Keratinocyte (primary cell): Measurements from ENCODE around the gene DKK2. TPM values are rescaled to one million over a fixed set of nuclear protein-coding genes. Genes with fewer than 3 reads are reported as not detected.

ENCODE experiments used
- DNase-seq: peaks from one replicate; pipeline ENCODE4 v3.0.0-alpha.2; 2011; ENCODE audit warnings: low read depth, missing footprints, low spot score
- FAIRE-seq: peaks from 2 replicates; lab custom pipeline; 2011; peaks lifted over from hg19 to GRCh38; lab: Jason Lieb, UNC
- H2AFZ ChIP-seq: 2 replicates; pipeline ENCODE4 v1.6.0; 2012; ENCODE audit warnings: low read length, control low read depth, inconsistent platforms; ENCODE audit not compliant: control insufficient read depth
- H3K27ac ChIP-seq: 2 replicates; pipeline ENCODE4 v1.5.1; 2011; ENCODE audit warnings: low read length; ENCODE audit not compliant: control insufficient read depth, insufficient read depth
- H3K27me3 ChIP-seq: 3 replicates; pipeline ENCODE4 v1.6.0; 2011; ENCODE audit warnings: low read length; ENCODE audit not compliant: control insufficient read depth, insufficient read depth; ENCODE audit errors: extremely low read depth
- H3K36me3 ChIP-seq, 2 experiments: 2 replicates in 1 of 2; 3 replicates in 1 of 2; pipeline ENCODE4 v1.5.1; 2011; ENCODE audit warnings: low read length in 2 of 2, mild to moderate bottlenecking in 1 of 2; ENCODE audit not compliant: control insufficient read depth in 2 of 2, insufficient read depth in 2 of 2; ENCODE audit errors: extremely low read depth in 1 of 2
- H3K4me1 ChIP-seq: 3 replicates; pipeline ENCODE4 v1.5.1; 2011; ENCODE audit warnings: low read length; ENCODE audit not compliant: control insufficient read depth, insufficient read depth; ENCODE audit errors: extremely low read depth
- H3K4me2 ChIP-seq: 3 replicates; pipeline ENCODE4 v1.6.0; 2011; ENCODE audit warnings: low read depth, low read length; ENCODE audit not compliant: control insufficient read depth, insufficient read depth; ENCODE audit errors: extremely low read depth
- H3K4me3 ChIP-seq, 3 experiments: fragments of 200-600 bp in 1 of 3; sonication (generic) in 1 of 3; 2 replicates in 2 of 3; 3 replicates in 1 of 3; pipeline ENCODE4 v1.5.1; 2011 to 2016; ENCODE audit warnings: low read length in 3 of 3, mild to moderate bottlenecking in 3 of 3, control low read depth in 2 of 3, inconsistent platforms in 1 of 3, low read depth in 1 of 3, mixed read lengths in 1 of 3, mixed run types in 1 of 3, moderate library complexity in 1 of 3; ENCODE audit not compliant: control insufficient read depth in 2 of 3, insufficient read depth in 2 of 3; ENCODE audit errors: extremely low read depth in 1 of 3
- H3K79me2 ChIP-seq: 2 replicates; pipeline ENCODE4 v1.6.0; 2012; ENCODE audit warnings: low read length; ENCODE audit not compliant: control insufficient read depth, insufficient read depth
- H3K9ac ChIP-seq: 3 replicates; pipeline ENCODE4 v1.6.0; 2011; ENCODE audit warnings: low read length; ENCODE audit not compliant: control insufficient read depth, insufficient read depth; ENCODE audit errors: extremely low read depth
- H3K9me1 ChIP-seq: 3 replicates; pipeline ENCODE4 v1.6.0; 2011; ENCODE audit warnings: low read length; ENCODE audit not compliant: control insufficient read depth, insufficient read depth; ENCODE audit errors: extremely low read depth
- H3K9me3 ChIP-seq: 2 replicates; pipeline ENCODE4 v1.5.1; 2012; ENCODE audit warnings: low read depth, low read length; ENCODE audit not compliant: control insufficient read depth
- H4K20me1 ChIP-seq: 3 replicates; pipeline ENCODE4 v1.6.0; 2011; ENCODE audit warnings: low read length; ENCODE audit not compliant: control insufficient read depth, insufficient read depth; ENCODE audit errors: extremely low read depth
- EZH2 ChIP-seq: IDR thresholded peaks from one replicate; pipeline ENCODE4 v1.6.1; 2012; ENCODE audit warnings: inconsistent platforms, mild to moderate bottlenecking, low read length, moderate library complexity
- dilution Hi-C: fragments of 300-500 bp; cut with MboI; formaldehyde crosslinking; loops from one replicate; pipeline ENCODE4 v1.7.0; 2020; ENCODE audit warnings: low sequenced_read_pairs; ENCODE audit not compliant: extremely low pct_ligation_motif_present
- polyA plus RNA-seq, 5 experiments: library from polyadenylated mRNA; depleted of rRNA in 3 of 5; stranded (reverse) in 3 of 5; stranded (forward) in 1 of 5; unstranded in 1 of 5; fragments of >200 nt; gene quantifications; 1 replicate in 1 of 5; 2 replicates in 3 of 5; 3 replicates in 1 of 5; pipeline versions ENCODE4 v1.2.1 to v1.2.3, GENCODE V29; 2011 to 2012; ENCODE audit warnings: missing spikeins in 2 of 5, low read depth in 1 of 5, low replicate concordance in 1 of 5
- TF ChIP-seq, protein P1 (sequence below), 3 experiments: IDR thresholded peaks in 1 of 3; conservative IDR thresholded peaks in 1 of 3; optimal IDR thresholded peaks in 1 of 3; 2 replicates in 2 of 3; 3 replicates in 1 of 3; pipeline versions ENCODE3 to v1.5.1; 2011; ENCODE audit warnings: low read length in 3 of 3, mild to moderate bottlenecking in 3 of 3, moderate library complexity in 2 of 3, control low read depth in 1 of 3, inconsistent platforms in 1 of 3; ENCODE audit not compliant: insufficient read depth in 2 of 3; ENCODE audit errors: extremely low read depth in 1 of 3

DKK2 gene
- polyA plus RNA-seq, 1 donor (not counting 4 experiments of a cell fraction or from before 2014, with no cell fraction given): 0.08 TPM

DNA sequence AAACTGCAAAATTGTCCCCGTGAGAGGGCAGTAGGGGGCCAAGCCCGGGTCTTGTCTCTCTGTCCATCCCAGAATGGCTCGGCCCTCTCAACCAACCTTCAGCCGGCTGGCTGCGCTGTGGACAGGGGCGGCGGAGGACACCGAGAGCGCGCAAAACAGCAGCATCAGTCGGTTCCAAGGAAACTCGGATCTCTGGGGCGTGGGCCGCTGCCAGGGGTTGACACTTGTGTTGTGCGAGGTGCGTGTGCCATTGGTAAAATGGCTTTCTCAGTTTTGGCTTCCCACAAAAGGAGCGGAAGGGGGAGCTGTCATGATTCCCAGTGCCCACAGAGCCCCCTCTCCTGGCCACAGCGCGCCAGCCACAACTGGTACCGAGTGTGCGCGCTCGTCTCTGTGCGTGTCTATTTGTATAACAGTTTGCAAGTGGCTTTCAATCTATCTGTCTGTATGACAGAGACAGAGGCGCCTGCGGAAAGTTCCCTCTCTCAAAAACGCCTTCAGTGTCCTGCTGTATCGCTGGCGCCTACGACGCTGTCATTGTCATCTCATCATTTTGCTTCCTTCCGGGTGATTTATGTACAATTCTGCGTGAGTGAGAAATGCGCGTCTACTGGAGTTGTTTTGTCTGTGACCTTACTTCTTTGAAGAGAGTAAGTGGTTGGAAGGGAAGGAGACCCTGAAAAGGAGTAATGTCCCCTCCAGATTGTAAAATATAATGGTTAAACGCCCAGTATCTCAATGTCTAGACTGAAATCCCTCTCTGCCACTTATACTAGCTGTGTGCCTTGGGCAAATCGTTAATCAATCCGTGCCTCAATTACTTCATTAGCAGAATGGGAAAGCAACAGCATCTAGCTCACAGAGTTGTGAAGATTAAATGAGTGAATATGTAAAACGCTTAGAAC lies 1.8 kb downstream of the DKK2 start:
- peaks cover 46% of the 10 kb centered on the region for H3K27me3 ChIP-seq
- H3K9ac ChIP-seq: no peak overlapping the region
- no peak overlapping the region for H3K27ac ChIP-seq
- H3K4me3 ChIP-seq: no peak overlapping the region
- H3K4me2 ChIP-seq: peak overlapping the region; percentile 22
- FAIRE-seq (no peak), DNase-seq (no peak)
- TF ChIP-seq EZH2: peak; percentile 31
- TF ChIP-seq, protein P1, sequence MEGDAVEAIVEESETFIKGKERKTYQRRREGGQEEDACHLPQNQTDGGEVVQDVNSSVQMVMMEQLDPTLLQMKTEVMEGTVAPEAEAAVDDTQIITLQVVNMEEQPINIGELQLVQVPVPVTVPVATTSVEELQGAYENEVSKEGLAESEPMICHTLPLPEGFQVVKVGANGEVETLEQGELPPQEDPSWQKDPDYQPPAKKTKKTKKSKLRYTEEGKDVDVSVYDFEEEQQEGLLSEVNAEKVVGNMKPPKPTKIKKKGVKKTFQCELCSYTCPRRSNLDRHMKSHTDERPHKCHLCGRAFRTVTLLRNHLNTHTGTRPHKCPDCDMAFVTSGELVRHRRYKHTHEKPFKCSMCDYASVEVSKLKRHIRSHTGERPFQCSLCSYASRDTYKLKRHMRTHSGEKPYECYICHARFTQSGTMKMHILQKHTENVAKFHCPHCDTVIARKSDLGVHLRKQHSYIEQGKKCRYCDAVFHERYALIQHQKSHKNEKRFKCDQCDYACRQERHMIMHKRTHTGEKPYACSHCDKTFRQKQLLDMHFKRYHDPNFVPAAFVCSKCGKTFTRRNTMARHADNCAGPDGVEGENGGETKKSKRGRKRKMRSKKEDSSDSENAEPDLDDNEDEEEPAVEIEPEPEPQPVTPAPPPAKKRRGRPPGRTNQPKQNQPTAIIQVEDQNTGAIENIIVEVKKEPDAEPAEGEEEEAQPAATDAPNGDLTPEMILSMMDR (optimal IDR thresholded peaks at IDR 0.05 in 1 of 3, IDR thresholded peaks at IDR 0.05 in 1 of 3, conservative IDR thresholded peaks at IDR 0.05 in 1 of 3; ENCODE audit: extremely low read depth in 1 of 3, insufficient read depth in 2 of 3, low read length in 3 of 3): peak in 1 of 3 experiments; percentile 28
- dilution Hi-C loops: no loop called here
- no peaks in the 10 kb centered on the region for H3K36me3 ChIP-seq
- no peak overlapping the region for H2AFZ ChIP-seq
- H4K20me1 ChIP-seq: no peaks in the 10 kb centered on the region
- H3K9me1 ChIP-seq: no peaks in the 10 kb centered on the region
- H3K9me3 ChIP-seq: no peaks in the 10 kb centered on the region
- peaks cover 5% of the 10 kb centered on the region for H3K4me1 ChIP-seq
- H3K79me2 ChIP-seq: no peaks in the 10 kb centered on the region

DNA sequence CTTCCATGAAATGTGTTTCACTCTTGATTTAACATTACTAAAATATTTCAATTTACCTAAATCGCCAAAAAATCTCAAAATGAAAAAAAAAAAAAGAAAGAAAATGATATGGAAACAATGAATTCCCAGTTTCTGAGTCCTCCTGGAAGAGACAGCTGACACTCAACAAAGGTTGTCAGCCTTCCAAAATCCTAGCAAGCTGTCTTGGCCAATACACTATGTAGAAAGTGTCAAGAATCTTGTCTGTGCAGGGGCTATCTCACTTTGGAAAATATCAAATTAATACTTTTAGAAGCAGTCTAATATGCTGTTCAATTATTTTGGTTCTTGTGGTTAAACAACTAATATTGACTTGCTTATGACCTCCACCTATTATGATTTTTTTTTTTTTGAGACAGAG lies 8.7 kb downstream of the DKK2 start:
- no peak overlapping the region for H3K27ac ChIP-seq
- H3K9ac ChIP-seq: no peak overlapping the region
- H3K9me1 ChIP-seq: no peaks in the 10 kb centered on the region
- H3K4me2 ChIP-seq: no peak overlapping the region
- no peak for TF ChIP-seq EZH2
- TF ChIP-seq, protein P1 (optimal IDR thresholded peaks at IDR 0.05 in 1 of 3, IDR thresholded peaks at IDR 0.05 in 1 of 3, conservative IDR thresholded peaks at IDR 0.05 in 1 of 3; ENCODE audit: extremely low read depth in 1 of 3, insufficient read depth in 2 of 3, low read length in 3 of 3): no peak
- no peak for DNase-seq
- H3K4me1 ChIP-seq: no peaks in the 10 kb centered on the region
- no peaks in the 10 kb centered on the region for H4K20me1 ChIP-seq
- FAIRE-seq: no peak
- H3K27me3 ChIP-seq: no peaks in the 10 kb centered on the region
- no peak overlapping the region for H2AFZ ChIP-seq
- dilution Hi-C loops: no loop called here
- no peaks in the 10 kb centered on the region for H3K9me3 ChIP-seq
- no peak overlapping the region for H3K4me3 ChIP-seq
- H3K79me2 ChIP-seq: no peaks in the 10 kb centered on the region
- H3K36me3 ChIP-seq: no peaks in the 10 kb centered on the region
